A549 (cell line): ENCODE data around the gene KLHL8. TPM values are rescaled to one million over a fixed set of nuclear protein-coding genes. Genes with fewer than 3 reads are reported as not detected.

Source experiments
- ATAC-seq, 2 experiments: fragments of 200-7000 bp in 1 of 2; fragments of >200 bp in 1 of 2; cut with Nextera tagmentation in 1 of 2; cut with Tn5 transposase in 1 of 2; 3 replicates each; pipeline versions ENCODE4 v1.8.0 to v1.9.1; 2018 to 2020; ENCODE audit warnings: mild to moderate bottlenecking in 1 of 2, moderate library complexity in 1 of 2
- CTCF ChIA-PET: fragments of 300-600 bp; sonication (Branson Sonifier 250); formaldehyde crosslinking; extraction: SDS; loops from one replicate; lab custom pipeline; 2021; ENCODE audit warnings: antibody characterized with exemption, inconsistent platforms; lab: Yijun Ruan, JAX
- POLR2A ChIA-PET: fragments of 350-600 bp; formaldehyde crosslinking; extraction: SDS; loops from one replicate; lab custom pipeline; 2021; ENCODE audit warnings: antibody characterized with exemption, inconsistent platforms; lab: Yijun Ruan, JAX
- DNase-seq, 2 experiments: peaks; one replicate each; pipeline versions ENCODE4 v3.0.0 to v3.0.0-alpha.2; 2011 to 2016; ENCODE audit warnings: low read depth in 1 of 2, low spot score in 1 of 2
- FAIRE-seq: peaks from 2 replicates; lab custom pipeline; 2011; peaks lifted over from hg19 to GRCh38; lab: Jason Lieb, UNC
- H3K27ac ChIP-seq, 2 experiments: fragments of >200 bp; sonication (Bioruptor Twin); formaldehyde crosslinking; 3 replicates each; pipeline ENCODE4 v1.5.1; 2016 to 2017
- H3K4me1 ChIP-seq: fragments of >200 bp; sonication (Bioruptor Twin); formaldehyde crosslinking; 3 replicates; pipeline ENCODE4 v1.6.1; 2016
- H3K4me2 ChIP-seq: fragments of >200 bp; sonication (Bioruptor Twin); formaldehyde crosslinking; 3 replicates; pipeline ENCODE4 v1.6.1; 2016
- H3K4me3 ChIP-seq: fragments of >200 bp; sonication (Bioruptor Twin); formaldehyde crosslinking; 3 replicates; pipeline ENCODE4 v1.5.1; 2016
- H3K9me3 ChIP-seq: fragments of >200 bp; sonication (Bioruptor Twin); formaldehyde crosslinking; 3 replicates; pipeline ENCODE4 v1.6.1; 2016
- CTCF ChIP-seq: fragments of >200 bp; sonication (Bioruptor Twin); formaldehyde crosslinking; IDR thresholded peaks from 3 replicates; pipeline ENCODE4 v1.5.1; 2016
- EHF ChIP-seq: fragments of 250-450 bp; sonication (Bioruptor Pico); IDR thresholded peaks from 2 replicates; pipeline ENCODE4 v1.5.0; 2020; ENCODE audit warnings: mild to moderate bottlenecking
- ESRRA ChIP-seq: fragments of 150-350 bp; IDR thresholded peaks from 2 replicates; pipeline ENCODE4 v1.6.1; 2014; ENCODE audit warnings: mild to moderate bottlenecking, low read length, borderline replicate concordance
- HES2 ChIP-seq: fragments of >200 bp; sonication (Bioruptor Twin); formaldehyde crosslinking; IDR thresholded peaks from 2 replicates; pipeline ENCODE4 v1.6.1; 2016
- HEYL ChIP-seq: fragments of 250-450 bp; sonication (Bioruptor Pico); IDR thresholded peaks from 2 replicates; pipeline ENCODE4 v1.8.0; 2021; ENCODE audit warnings: mild to moderate bottlenecking, moderate library complexity
- JUN ChIP-seq, 2 experiments: fragments of >200 bp; sonication (Bioruptor Twin); formaldehyde crosslinking; IDR thresholded peaks; 2 replicates in 1 of 2; 3 replicates in 1 of 2; pipeline ENCODE4 v1.6.1; 2016 to 2017
- MAX ChIP-seq: IDR thresholded peaks from 2 replicates; pipeline ENCODE4 v1.6.1; 2012
- PHF8 ChIP-seq: fragments of 200-600 bp; sonication (generic); IDR thresholded peaks from 2 replicates; pipeline ENCODE4 v1.6.1; 2016; ENCODE audit warnings: low read depth, mild to moderate bottlenecking, antibody characterized with exemption, moderate library complexity, borderline replicate concordance
- POLR2A ChIP-seq: IDR thresholded peaks from 2 replicates; pipeline ENCODE4 v1.6.1; 2012; ENCODE audit warnings: mild to moderate bottlenecking, low read length
- POLR2AphosphoS2 ChIP-seq: conservative IDR thresholded peaks from 2 replicates; pipeline ENCODE4 v1.6.1; 2012; ENCODE audit warnings: low read length, improper control_type of control experiment, inconsistent platforms
- RAD21 ChIP-seq, 2 experiments: fragments of >200 bp in 1 of 2; sonication (Bioruptor Twin) in 1 of 2; formaldehyde crosslinking in 1 of 2; IDR thresholded peaks in 1 of 2; conservative IDR thresholded peaks in 1 of 2; 2 replicates in 1 of 2; 3 replicates in 1 of 2; pipeline ENCODE4 v1.6.1; 2012 to 2018; ENCODE audit warnings: inconsistent platforms in 1 of 2
- REST ChIP-seq: fragments of 200-600 bp; sonication (generic); IDR thresholded peaks from 2 replicates; pipeline ENCODE4 v1.6.1; 2016; ENCODE audit warnings: antibody characterized with exemption, mild to moderate bottlenecking, moderate library complexity
- SMC3 ChIP-seq: fragments of >200 bp; sonication (Bioruptor Twin); formaldehyde crosslinking; IDR thresholded peaks from 3 replicates; pipeline ENCODE4 v1.6.1; 2018; ENCODE audit warnings: inconsistent platforms
- WGBS: methylation state at CpG from one replicate; pipeline ENCODE4 v1.1.6; 2017; ENCODE audit errors: missing lambda C conversion rate; 5-methylcytosine and 5-hydroxymethylcytosine counted together
- polyA minus RNA-seq: library from RNA; depleted of rRNA, polyadenylated mRNA; stranded (reverse); fragments of >200 nt; gene quantifications from 2 replicates; pipeline ENCODE4 v1.2.3, GENCODE V29; 2011; rRNA and poly(A)+ RNA removed
- polyA plus RNA-seq, 4 experiments: library from polyadenylated mRNA; depleted of rRNA in 3 of 4; stranded (reverse); fragments of >200 nt; fragmentation: RNase III in 1 of 4; extraction: RNeasy Plus Mini Kit Qiagen cat#74134 plus additional on column Dnase treatment in 1 of 4; gene quantifications; 2 replicates in 3 of 4; 3 replicates in 1 of 4; pipeline ENCODE4 v1.2.3, GENCODE V29; 2011 to 2017

KLHL8 gene
- polyA plus RNA-seq (2011; rRNA removed) = 8.3 and 11.2 TPM in 2 replicates
- polyA plus RNA-seq (2012; cell fraction: cytosol; rRNA removed) = 2.1 and 2.2 TPM in 2 replicates
- 0.80 and 1.2 TPM in 2 replicates for polyA plus RNA-seq (2012; cell fraction: nucleus; rRNA removed)
- polyA plus RNA-seq (2017; fragmentation: RNase III; extraction: RNeasy Plus Mini Kit Qiagen cat#74134 plus additional on column Dnase treatment) = 8.1 to 9.8 TPM (median 9.7 TPM) in 3 replicates
- polyA minus RNA-seq = 7.9 and 11.7 TPM in 2 replicates

- ATAC-seq (peak; percentile 97 to 98), FAIRE-seq (no peak), DNase-seq (peak; percentile 82 to 86)
- no peaks in the 10 kb centered on the region for H3K9me3 ChIP-seq
- WGBS = 2% methylated on average over 10 of the region's 70 CpGs
- CTCF ChIA-PET = interaction anchor here (0.6 to 2.1 kb wide), 4 partner anchors 13 to 160 kb away, joined by 3 to 8 read pairs (median 4); no protein-coding TSS in a partner anchor
- TF ChIP-seq JUN (IDR thresholded peaks at IDR 0.05) = peak in 1 of 2 experiments; percentile 69; a peak in 2 of 5 replicates
- peak; percentile 23 for TF ChIP-seq CTCF
- no peak for TF ChIP-seq ESRRA
- peak; percentile 17; the same call in 1 of the 2 replicates for TF ChIP-seq MAX
- no peak for TF ChIP-seq REST
- no peak for TF ChIP-seq HES2
- TF ChIP-seq PHF8 = peak; percentile 49; the same call in 1 of the 2 replicates
- TF ChIP-seq HEYL = no peak
- peak; percentile 91 for TF ChIP-seq POLR2A
- H3K4me1 ChIP-seq = peaks cover 17% of the 10 kb centered on the region
- peak within 1 kb of the TSS; percentile 91 for H3K4me2 ChIP-seq
- peak within 1 kb of the TSS; percentile 88 to 95 for H3K27ac ChIP-seq
- POLR2A ChIA-PET = interaction anchor here (0.5 to 1.6 kb wide), 8 partner anchors 20 to 298 kb away, joined by 3 to 5 read pairs (median 4); partner anchors contain the start of genes AFF1 and HSD17B11
- peak within 1 kb of the TSS; percentile 98 for H3K4me3 ChIP-seq
These were observed at the start of gene KLHL8 for GRCh38 chr4:87220094-87220822. KLHL8 (minus strand) TSS chr4:87220618; CDS start chr4:87195539, 25,079 bp downstream.

- TF ChIP-seq EHF (CRISPR knock-in tag) (no peak), RAD21 (conservative IDR thresholded peaks at IDR 0.05 in 1 of 2, IDR thresholded peaks at IDR 0.05 in 1 of 2) (peak; percentile 75 to 76), POLR2AphosphoS2 (no peak), SMC3 (peak; percentile 57), CTCF (peak; percentile 60)
- Histone ChIP-seq H3K9me3 (no peaks in the 10 kb centered on the region), H3K4me3 (no peak overlapping the region), H3K4me1 (no peaks in the 10 kb centered on the region), H3K27ac (no peak overlapping the region), H3K4me2 (no peak overlapping the region)
- FAIRE-seq (no peak), DNase-seq (peak; percentile 27 to 51), ATAC-seq (peak; percentile 43 to 85; a peak in 4 of 6 replicates)
- WGBS = 22% methylated on average over 3 of the region's 3 CpGs
- CTCF ChIA-PET = interaction anchor here (0.8 to 1.7 kb wide), 5 partner anchors 59 to 207 kb away, joined by 3 to 4 read pairs (median 3); no protein-coding TSS in a partner anchor
- POLR2A ChIA-PET = no interaction called here
These were observed 49.7 kb upstream of the KLHL8 start for GRCh38 chr4:87270144-87270543.
